ENCODE data around the gene HOXA6. TPM values are rescaled to one million over a fixed set of nuclear protein-coding genes. Genes with fewer than 3 reads are reported as not detected.

The HOXA6 gene
- total and polyA plus RNA-seq, 11 donors: not detected

- no peak for TF ChIP-seq CTCF (IDR thresholded peaks at IDR 0.05)
- TF ChIP-seq POLR2A (IDR thresholded peaks at IDR 0.05): no peak
- Histone ChIP-seq H3K27ac (peak overlapping the region in 1 of 12 donors; percentile 61), H3K4me1 (peaks cover 0 to 57% (median 14%) of the 10 kb centered on the region in 12 donors), H3K9me3 (no peaks in the 10 kb centered on the region), H3K36me3 (no peaks in the 10 kb centered on the region), H3K4me3 (peak overlapping the region in 6 of 12 donors; percentile 40 to 69 (median 50)), H3K27me3 (peaks cover 85 to 100% (median 99%) of the 10 kb centered on the region in 9 donors)
- intact Hi-C loops (cut with DNase I): loop anchor here in 3 of 10 donors (5.0 kb wide), 3 partner anchors 287 to 462 kb away; no protein-coding TSS in a partner anchor
- whole genome bisulfite sequencing, 4 donors: 16 to 33% (median 24%) methylated on average over 39 to 40 of the region's 40 CpGs
- ATAC-seq (no peak), DNase-seq (no peak)
These were observed 3.4 kb downstream of the HOXA6 start for GRCh38 chr7:27143950-27144780.

DNA sequence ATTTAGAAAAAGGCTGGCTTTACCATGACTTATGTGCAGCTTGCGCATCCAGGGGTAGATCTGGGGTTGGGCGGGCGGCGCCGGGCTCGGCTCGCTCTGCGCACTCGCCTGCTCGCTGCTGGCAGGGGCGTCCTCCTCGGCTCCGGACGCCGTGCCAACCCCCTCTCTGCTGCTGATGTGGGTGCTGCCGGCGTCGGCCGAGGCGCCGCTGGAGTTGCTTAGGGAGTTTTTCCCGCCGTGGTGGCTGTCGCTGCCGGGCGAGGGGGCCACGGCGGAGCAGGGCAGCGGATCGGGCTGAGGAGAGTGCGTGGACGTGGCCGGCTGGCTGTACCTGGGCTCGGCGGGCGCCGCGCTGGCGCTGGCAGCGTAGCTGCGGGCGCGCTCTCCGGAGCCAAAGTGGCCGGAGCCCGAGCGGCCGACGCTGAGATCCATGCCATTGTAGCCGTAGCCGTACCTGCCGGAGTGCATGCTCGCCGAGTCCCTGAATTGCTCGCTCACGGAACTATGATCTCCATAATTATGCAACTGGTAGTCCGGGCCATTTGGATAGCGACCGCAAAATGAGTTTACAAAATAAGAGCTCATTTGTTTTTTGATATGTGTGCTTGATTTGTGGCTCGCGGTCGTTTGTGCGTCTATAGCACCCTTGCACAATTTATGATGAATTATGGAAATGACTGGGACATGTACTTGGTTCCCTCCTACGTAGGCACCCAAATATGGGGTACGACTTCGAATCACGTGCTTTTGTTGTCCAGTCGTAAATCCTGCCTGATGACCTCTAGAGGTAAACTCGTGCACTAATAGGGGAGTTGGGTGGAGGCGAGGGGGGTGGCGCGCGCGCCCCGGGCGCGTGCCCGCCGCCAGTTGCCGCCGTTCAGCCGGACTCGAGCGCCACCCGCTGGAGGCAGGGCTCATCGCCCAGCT, 4.3 kb downstream of the HOXA6 start, which contains the start of gene HOXA5:
HOXA5 (minus strand) TSS at position 659 of the 927 bp plus-strand sequence; CDS start at position 585, 74 bp downstream.
- peaks cover 79 to 100% (median 99%) of the 10 kb centered on the region in 9 donors for H3K27me3 ChIP-seq
- H3K27ac ChIP-seq: peak within 1 kb of the TSS in 3 of 12 donors; percentile 30 to 61 (median 35)
- H3K9me3 ChIP-seq: no peaks in the 10 kb centered on the region
- peak in 1 of 2 donors; percentile 74 for TF ChIP-seq POLR2A (IDR thresholded peaks at IDR 0.05)
- peak; percentile 14 to 59 (median 43) for TF ChIP-seq CTCF (IDR thresholded peaks at IDR 0.05)
- peak within 1 kb of the TSS; percentile 18 to 69 (median 48) for H3K4me3 ChIP-seq
- DNase-seq (peak in 1 of 5 donors; percentile 60), ATAC-seq (peak in 3 of 4 donors; percentile 40 to 73 (median 52))
- intact Hi-C loops (cut with DNase I): loop anchor here in 3 of 10 donors (5.0 kb wide), 3 partner anchors 286 to 461 kb away; no protein-coding TSS in a partner anchor
- H3K4me1 ChIP-seq: peaks cover 0 to 53% (median 13%) of the 10 kb centered on the region in 12 donors
- 9 to 12% (median 11%) methylated on average over 55 to 86 of the region's 86 CpGs for WGBS, 4 donors
- H3K36me3 ChIP-seq: no peaks in the 10 kb centered on the region

DNA sequence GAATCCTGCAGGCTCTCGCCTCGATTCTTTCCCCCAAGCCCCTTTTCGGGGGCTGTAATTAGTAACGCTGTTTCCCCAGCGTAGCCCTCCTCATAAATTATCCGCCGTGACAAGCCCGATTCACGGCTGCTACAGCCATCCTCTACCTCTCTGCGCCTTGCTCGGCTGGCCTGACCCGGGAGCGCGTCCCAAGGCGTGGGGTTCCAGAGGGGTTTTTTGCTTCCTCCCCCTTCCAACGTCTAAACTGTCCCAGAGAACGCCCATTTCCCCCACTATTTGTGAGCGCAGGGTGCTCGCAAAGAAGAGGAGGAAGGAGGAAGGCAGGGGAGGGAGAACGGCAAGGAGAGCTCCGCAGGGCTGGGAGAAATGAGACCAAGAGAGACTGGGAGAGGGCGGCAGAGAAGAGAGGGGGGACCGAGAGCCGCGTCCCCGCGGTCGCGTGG, 5.0 kb downstream of the HOXA6 start:
- Histone ChIP-seq H3K4me1 (peaks cover 0 to 46% (median 9%) of the 10 kb centered on the region in 12 donors), H3K4me3 (peak overlapping the region; percentile 18 to 69 (median 48)), H3K9me3 (no peaks in the 10 kb centered on the region), H3K27me3 (peaks cover 73 to 100% (median 97%) of the 10 kb centered on the region in 9 donors), H3K27ac (peak overlapping the region in 2 of 12 donors; percentile 35 to 61), H3K36me3 (no peaks in the 10 kb centered on the region)
- WGBS, 4 donors: 6 to 12% (median 7%) methylated on average over 29 of the region's 29 CpGs
- ATAC-seq (no peak), DNase-seq (no peak)
- intact Hi-C loops (cut with DNase I): loop anchor here in 3 of 10 donors (5.0 kb wide), 3 partner anchors 285 to 460 kb away; no protein-coding TSS in a partner anchor
- no peak for TF ChIP-seq CTCF (IDR thresholded peaks at IDR 0.05)
- TF ChIP-seq POLR2A (IDR thresholded peaks at IDR 0.05): no peak

All from heart left ventricle (tissue), 16 donors.